ENCODE data around the gene FZD4.
"Not testable (repeated sequence)": the region's sequence is repeated elsewhere in the genome, so short reads cannot be mapped to it uniquely, and the experiment has no call there.

FZD4 gene

DNA sequence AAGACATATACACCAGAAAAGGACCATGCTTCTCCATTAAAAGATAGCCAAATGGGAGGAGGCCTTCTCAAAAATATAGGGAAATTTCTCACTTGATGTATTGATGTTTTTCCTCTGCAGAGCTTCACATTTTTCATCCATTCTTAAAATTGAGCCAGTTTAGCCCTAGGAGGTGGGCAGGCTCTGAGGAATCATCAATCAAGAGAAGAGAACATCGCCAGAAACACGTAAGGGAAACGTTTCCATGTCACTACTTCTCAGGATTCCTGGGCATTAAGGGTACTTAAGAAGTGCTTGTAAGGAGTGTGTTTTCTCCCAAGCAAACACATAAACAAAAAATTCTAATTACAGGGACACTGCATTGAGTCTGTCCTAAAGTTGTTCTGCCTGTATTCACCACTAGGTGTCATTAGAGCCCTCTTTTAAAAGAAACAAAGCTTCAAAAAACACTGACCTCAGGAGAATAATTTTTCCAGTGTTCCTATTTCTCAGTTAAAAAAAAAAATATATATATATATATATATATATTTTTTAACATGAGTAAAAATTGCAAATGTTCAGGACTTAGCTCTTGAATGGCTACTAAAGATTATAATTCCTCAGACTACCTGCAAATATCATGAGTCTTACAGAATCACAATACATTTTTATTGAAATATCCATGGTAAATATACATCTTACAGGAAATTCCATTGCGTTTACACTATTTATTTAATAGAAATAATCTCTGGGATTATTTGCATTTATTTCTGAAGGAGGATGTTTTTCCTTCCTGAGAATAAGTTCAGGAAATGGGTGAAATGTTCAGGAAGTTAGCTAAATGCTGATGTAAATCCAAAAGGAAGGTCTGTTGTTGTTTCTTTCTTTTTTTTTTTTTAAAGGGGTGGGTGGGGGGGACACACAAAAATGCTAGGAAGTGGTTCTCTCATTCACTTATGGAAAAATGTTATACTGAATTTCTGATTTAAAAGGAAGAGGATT lies 16.0 kb downstream of the FZD4 start:
- ChIA-PET CTCF (interaction anchor here (0.5 to 1.3 kb wide), 21 partner anchors 8 to 1167 kb away, joined by 3 to 8 read pairs (median 3); partner anchors contain the start of gene FZD4), POLR2A (ENCODE audit: low non-redundant PET) (no interaction called here)
- TF ChIP-seq, protein P1, sequence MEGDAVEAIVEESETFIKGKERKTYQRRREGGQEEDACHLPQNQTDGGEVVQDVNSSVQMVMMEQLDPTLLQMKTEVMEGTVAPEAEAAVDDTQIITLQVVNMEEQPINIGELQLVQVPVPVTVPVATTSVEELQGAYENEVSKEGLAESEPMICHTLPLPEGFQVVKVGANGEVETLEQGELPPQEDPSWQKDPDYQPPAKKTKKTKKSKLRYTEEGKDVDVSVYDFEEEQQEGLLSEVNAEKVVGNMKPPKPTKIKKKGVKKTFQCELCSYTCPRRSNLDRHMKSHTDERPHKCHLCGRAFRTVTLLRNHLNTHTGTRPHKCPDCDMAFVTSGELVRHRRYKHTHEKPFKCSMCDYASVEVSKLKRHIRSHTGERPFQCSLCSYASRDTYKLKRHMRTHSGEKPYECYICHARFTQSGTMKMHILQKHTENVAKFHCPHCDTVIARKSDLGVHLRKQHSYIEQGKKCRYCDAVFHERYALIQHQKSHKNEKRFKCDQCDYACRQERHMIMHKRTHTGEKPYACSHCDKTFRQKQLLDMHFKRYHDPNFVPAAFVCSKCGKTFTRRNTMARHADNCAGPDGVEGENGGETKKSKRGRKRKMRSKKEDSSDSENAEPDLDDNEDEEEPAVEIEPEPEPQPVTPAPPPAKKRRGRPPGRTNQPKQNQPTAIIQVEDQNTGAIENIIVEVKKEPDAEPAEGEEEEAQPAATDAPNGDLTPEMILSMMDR (conservative IDR thresholded peaks at IDR 0.05; ENCODE audit: low read depth) = peak; percentile 30
- peak; percentile 24 for DNase-seq (ENCODE audit: low spot score)
- no peak overlapping the region for H3K27ac ChIP-seq

DNA sequence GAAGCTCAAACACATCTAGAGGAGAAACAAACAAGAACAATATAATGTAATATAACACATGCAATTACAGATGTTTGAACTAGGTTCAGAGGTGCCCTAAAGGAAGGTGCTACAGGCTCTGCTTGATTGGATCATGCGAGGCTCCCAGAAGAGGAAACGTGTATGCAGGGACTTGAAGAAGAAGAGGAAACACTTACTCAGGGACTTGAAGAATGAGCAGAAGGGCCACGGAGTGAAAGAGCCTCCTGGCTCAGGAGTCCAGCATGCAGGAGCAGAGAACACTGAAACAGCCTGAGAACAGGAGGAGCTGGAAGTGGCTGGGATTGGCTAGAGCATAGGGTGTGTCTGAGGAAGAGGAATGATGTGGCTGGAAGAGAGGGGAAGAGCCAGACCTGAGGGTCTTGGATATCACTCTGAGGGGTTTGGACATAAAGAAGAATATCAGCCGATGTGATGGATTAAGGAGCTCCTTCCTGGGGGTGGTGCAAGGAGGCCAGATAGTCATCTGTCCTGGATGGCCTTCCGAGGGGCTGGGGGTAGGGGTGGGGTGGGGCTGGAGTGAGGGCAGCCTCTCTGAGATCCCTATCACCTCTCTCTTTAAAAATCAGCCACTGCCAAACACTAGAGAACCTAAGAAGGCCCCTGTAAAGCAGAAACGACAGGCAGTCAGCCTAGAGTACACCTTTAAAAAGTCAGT lies 16.8 kb downstream of the FZD4 start:
- no peak overlapping the region for H3K27ac ChIP-seq
- ChIA-PET CTCF (interaction anchor here (0.5 to 1.3 kb wide), 8 partner anchors 9 to 678 kb away, joined by 3 to 7 read pairs (median 3); partner anchors contain the start of gene FZD4), POLR2A (ENCODE audit: low non-redundant PET) (no interaction called here)
- no peak for DNase-seq (ENCODE audit: low spot score)
- TF ChIP-seq, protein P1 (conservative IDR thresholded peaks at IDR 0.05; ENCODE audit: low read depth) = no peak

DNA sequence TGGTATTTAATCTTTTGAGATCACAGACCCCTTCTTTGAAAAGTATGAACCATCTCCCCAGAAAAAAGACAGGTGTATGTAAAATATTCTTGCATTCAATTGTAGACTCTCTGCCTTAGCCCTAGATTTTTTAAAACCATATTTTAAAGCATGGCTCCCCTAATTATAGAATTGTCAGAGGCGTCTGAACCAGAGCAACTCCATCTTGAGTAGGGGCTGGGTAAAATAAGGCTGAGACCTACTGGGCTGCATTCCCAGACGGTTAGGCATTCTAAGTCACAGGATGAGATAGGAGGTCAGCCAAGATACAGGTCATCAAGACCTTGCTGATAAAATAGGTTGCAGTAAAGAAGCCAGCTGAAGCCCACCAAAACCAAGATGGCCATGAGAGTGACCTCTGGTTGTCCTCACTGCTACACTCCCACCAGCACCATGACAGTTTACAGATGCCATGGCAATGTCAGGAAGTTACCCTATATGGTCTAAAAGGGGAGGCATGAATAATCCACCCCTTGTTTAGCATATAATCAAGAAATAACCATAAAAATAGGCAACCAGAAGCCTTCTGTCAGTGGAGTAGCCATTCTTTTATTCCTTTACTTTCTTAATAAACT lies 17.9 kb downstream of the FZD4 start:
- DNase-seq (ENCODE audit: low spot score); POLR2A ChIA-PET (ENCODE audit: low non-redundant PET); H3K27ac ChIP-seq; CTCF ChIA-PET: not testable (repeated sequence)

GRCh38 chr11:86934926-86935579 lies 20.1 kb downstream of the FZD4 start:
- DNase-seq (ENCODE audit: low spot score) = no peak
- CTCF ChIA-PET = interaction anchor here (0.5 to 0.6 kb wide), 3 partner anchors 10 to 138 kb away, joined by 3 read pairs; no protein-coding TSS in a partner anchor
- POLR2A ChIA-PET (ENCODE audit: low non-redundant PET) = no interaction called here
- TF ChIP-seq, protein P1 (conservative IDR thresholded peaks at IDR 0.05; ENCODE audit: low read depth) = no peak
- H3K27ac ChIP-seq = no peak overlapping the region

DNA sequence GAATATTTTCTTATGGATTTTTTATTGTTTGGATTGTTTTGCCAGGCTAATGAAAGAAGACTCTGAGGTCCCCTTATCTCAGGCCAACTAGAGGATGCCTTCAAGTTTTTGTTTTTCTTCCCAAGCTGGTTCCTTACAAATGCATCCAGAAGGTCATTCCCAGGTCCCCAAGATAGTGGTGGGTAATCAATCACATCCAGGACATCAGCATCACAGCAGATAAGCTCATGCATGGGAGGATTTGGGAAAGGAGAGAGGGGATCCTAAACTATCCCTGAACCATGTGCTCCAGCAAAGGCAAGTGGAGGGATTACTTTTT lies 20.7 kb downstream of the FZD4 start:
- CTCF ChIA-PET = interaction anchor here (0.5 kb wide), 2 partner anchors 9 to 95 kb away, joined by 3 read pairs; no protein-coding TSS in a partner anchor
- TF ChIP-seq, protein P1 (conservative IDR thresholded peaks at IDR 0.05; ENCODE audit: low read depth) = no peak
- no peak overlapping the region for H3K27ac ChIP-seq
- POLR2A ChIA-PET (ENCODE audit: low non-redundant PET) = no interaction called here
- no peak for DNase-seq (ENCODE audit: low spot score)

DNA sequence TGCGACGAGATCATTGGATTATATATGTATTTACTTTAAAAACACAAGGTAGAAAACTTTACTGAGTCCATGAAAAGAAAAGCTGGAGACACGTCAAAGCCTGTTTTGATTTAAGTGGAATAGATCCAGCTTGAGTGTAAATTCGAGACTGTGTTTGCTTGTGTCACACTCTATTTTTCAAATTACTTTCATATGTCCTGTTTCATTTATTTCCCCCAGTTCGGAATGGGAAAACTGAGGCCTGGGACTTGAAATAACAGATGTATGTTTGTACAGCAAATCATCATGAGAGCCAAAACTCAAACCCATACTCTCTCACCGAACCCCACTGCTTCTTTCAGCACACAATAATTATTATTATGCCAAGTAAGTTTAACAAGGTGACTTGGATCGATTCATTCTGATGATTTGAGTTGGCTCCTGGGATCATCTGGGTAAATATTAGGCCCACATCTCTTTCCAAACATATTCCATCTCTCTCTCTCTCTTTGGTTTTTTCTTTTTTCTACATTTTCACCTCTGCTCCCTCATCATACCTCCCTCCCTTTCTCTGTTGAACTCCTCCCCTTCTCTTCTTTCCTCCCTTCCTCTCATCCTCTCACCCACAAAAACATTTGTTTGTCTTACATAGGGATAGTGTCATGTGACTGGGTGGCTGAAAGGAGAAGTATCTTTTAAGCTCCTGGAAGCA lies 21.2 kb downstream of the FZD4 start:
- ChIA-PET POLR2A (ENCODE audit: low non-redundant PET) (no interaction called here), CTCF (interaction anchor here (0.5 kb wide), 1 partner anchor 9 kb away, joined by 3 read pairs; no protein-coding TSS in a partner anchor)
- TF ChIP-seq, protein P1 (conservative IDR thresholded peaks at IDR 0.05; ENCODE audit: low read depth) = no peak
- no peak for DNase-seq (ENCODE audit: low spot score)
- no peak overlapping the region for H3K27ac ChIP-seq
